MM.1S (cell line): Measurements from ENCODE around the gene SMAP1.

Experiments used
- DNase-seq: peaks from one replicate; pipeline ENCODE4 v3.0.0-alpha.2; 2015
- H2AFZ ChIP-seq: fragments of 300-600 bp; sonication (generic); 2 replicates; pipeline ENCODE4 v1.6.0; 2016; ENCODE audit warnings: antibody characterized with exemption, low read length
- H3F3A ChIP-seq: fragments of 300-600 bp; sonication (generic); 2 replicates; pipeline ENCODE4 v1.6.1; 2016; ENCODE audit warnings: mild to moderate bottlenecking, antibody characterized with exemption, low read length, moderate library complexity, mixed read lengths; ENCODE audit not compliant: insufficient read depth
- H3K27ac ChIP-seq: fragments of 300-600 bp; sonication (generic); 2 replicates; pipeline ENCODE4 v1.5.1; 2016; ENCODE audit warnings: mild to moderate bottlenecking, low read length
- H3K27me3 ChIP-seq: fragments of 300-600 bp; sonication (generic); replicated peaks from 2 replicates; pipeline ENCODE4 v1.6.0; 2016; ENCODE audit warnings: low read length; ENCODE audit not compliant: insufficient read depth
- H3K36me3 ChIP-seq: fragments of 300-600 bp; sonication (generic); replicated peaks from 2 replicates; pipeline ENCODE4 v1.6.1; 2016; ENCODE audit warnings: mild to moderate bottlenecking, low read length, mixed read lengths; ENCODE audit not compliant: insufficient read depth
- H3K4me1 ChIP-seq: fragments of 300-600 bp; sonication (generic); 2 replicates; pipeline ENCODE4 v1.6.1; 2016; ENCODE audit warnings: low read length, mixed read lengths
- H3K4me2 ChIP-seq: fragments of 300-600 bp; sonication (generic); 2 replicates; pipeline ENCODE4 v1.6.0; 2016; ENCODE audit warnings: low read depth, low read length
- H3K4me3 ChIP-seq: fragments of 300-600 bp; sonication (generic); 2 replicates; pipeline ENCODE4 v1.5.1; 2016; ENCODE audit warnings: low read length, mixed read lengths
- H3K79me2 ChIP-seq: fragments of 300-600 bp; sonication (generic); 2 replicates; pipeline ENCODE4 v1.6.1; 2016; ENCODE audit warnings: mixed run types, low read length, mixed read lengths
- H3K9ac ChIP-seq: fragments of 300-600 bp; sonication (generic); 2 replicates; pipeline ENCODE4 v1.6.1; 2016; ENCODE audit warnings: low read length, mixed read lengths
- H3K9me2 ChIP-seq: fragments of 300-600 bp; sonication (generic); replicated peaks from 2 replicates; pipeline ENCODE4 v1.6.1; 2016; ENCODE audit warnings: mild to moderate bottlenecking, low read length, mixed read lengths; ENCODE audit not compliant: insufficient read depth
- H3K9me3 ChIP-seq: fragments of 300-600 bp; sonication (generic); replicated peaks from 2 replicates; pipeline ENCODE4 v1.6.1; 2016; ENCODE audit warnings: mild to moderate bottlenecking, low read length, mixed read lengths; ENCODE audit not compliant: insufficient read depth
- H4K20me1 ChIP-seq: fragments of 300-600 bp; sonication (generic); 2 replicates; pipeline ENCODE4 v1.6.1; 2016; ENCODE audit warnings: mild to moderate bottlenecking, low read length, moderate library complexity, mixed read lengths; ENCODE audit not compliant: insufficient read depth
- CTCF ChIP-seq: fragments of 300-600 bp; sonication (generic); IDR thresholded peaks from 2 replicates; pipeline ENCODE4 v1.5.1; 2016; ENCODE audit warnings: antibody characterized with exemption, low read length, mixed read lengths
- EZH2 ChIP-seq: fragments of 300-600 bp; sonication (generic); optimal IDR thresholded peaks from 2 replicates; pipeline ENCODE3; 2017; ENCODE audit warnings: low read depth, mild to moderate bottlenecking, antibody characterized with exemption, low read length, mixed read lengths
- EZH2phosphoT487 ChIP-seq: fragments of 300-600 bp; sonication (generic); IDR thresholded peaks from 2 replicates; pipeline ENCODE4 v1.6.1; 2018; ENCODE audit warnings: antibody characterized with exemption, low read length

Gene SMAP1

GRCh38 chr6:70700922-70701876 is 33.5 kb downstream of the SMAP1 start:
- Histone ChIP-seq H3K9me2 (no peaks in the 10 kb centered on the region), H3K36me3 (no peaks in the 10 kb centered on the region), H3K79me2 (peaks cover 60% of the 10 kb centered on the region), H3K9me3 (no peaks in the 10 kb centered on the region), H3K9ac (no peak overlapping the region), H3K4me2 (no peak overlapping the region), H3K4me3 (no peak overlapping the region), H3K27ac (no peak overlapping the region), H2AFZ (no peak overlapping the region), H4K20me1 (no peaks in the 10 kb centered on the region), H3K4me1 (no peaks in the 10 kb centered on the region), H3K27me3 (no peaks in the 10 kb centered on the region), H3F3A (no peaks in the 10 kb centered on the region)
- DNase-seq, result no peak
- TF ChIP-seq EZH2phosphoT487 (no peak), EZH2 (no peak), CTCF (no peak)

DNA sequence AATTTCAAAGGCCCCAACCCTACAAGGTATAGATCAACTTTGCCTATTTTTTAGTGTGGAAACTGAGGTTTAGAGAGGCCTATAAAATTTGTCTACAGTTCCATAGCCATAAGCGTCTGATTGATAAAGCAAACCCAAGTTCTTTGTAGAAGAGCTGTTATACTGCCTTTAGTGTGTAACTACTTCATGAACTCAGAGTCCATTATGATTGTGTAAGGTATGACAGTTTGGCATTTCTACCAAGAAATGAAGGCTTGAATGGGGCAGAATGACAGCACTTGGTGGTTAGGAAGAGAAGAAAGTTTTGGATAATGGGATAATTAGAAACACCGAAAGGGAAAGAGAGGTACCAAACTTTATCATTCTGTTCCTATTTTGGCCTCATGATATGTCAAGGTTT is 38.1 kb downstream of the SMAP1 start:
- no peaks in the 10 kb centered on the region for H4K20me1 ChIP-seq
- H3K27ac ChIP-seq, result no peak overlapping the region
- no peak overlapping the region for H3K4me3 ChIP-seq
- H3K9ac ChIP-seq, result no peak overlapping the region
- no peaks in the 10 kb centered on the region for H3K9me2 ChIP-seq
- no peak for DNase-seq
- peaks cover 17% of the 10 kb centered on the region for H3K4me1 ChIP-seq
- no peaks in the 10 kb centered on the region for H3K27me3 ChIP-seq
- peaks cover 39% of the 10 kb centered on the region for H3K79me2 ChIP-seq
- no peak overlapping the region for H3K4me2 ChIP-seq
- H3F3A ChIP-seq, result no peaks in the 10 kb centered on the region; the same call in 1 of the 2 replicates
- H2AFZ ChIP-seq, result no peak overlapping the region
- H3K36me3 ChIP-seq, result no peaks in the 10 kb centered on the region
- H3K9me3 ChIP-seq, result no peaks in the 10 kb centered on the region
- TF ChIP-seq CTCF, result no peak
- TF ChIP-seq EZH2phosphoT487, result no peak
- TF ChIP-seq EZH2, result no peak

DNA sequence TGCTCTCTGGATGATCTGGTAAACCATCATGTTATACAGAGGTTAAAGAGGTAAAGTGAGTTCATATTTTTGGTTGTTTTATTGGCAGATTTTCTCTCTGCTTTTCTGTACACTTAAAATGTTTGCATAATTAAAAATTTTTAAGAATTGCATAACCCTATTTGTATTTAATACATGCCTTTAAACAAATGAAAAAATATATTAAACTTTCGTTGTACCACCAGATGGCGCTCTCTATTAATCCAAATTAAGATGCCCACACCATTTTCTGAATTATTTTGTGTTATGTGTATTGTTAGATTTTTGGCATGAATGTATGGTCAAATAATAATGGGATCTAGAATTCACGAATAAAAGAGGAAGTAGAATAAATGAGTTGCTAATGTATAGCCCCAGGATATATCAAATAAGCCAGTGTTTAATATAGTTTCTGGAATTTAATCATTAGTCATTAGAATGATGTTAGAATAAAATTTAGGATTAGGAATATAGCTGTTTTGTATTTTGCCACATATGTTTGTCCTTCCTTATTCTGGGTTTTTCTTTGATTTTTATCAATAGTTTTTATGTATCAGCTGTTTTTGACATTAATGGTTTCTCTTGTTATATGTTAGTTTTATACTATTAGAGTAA is 38.9 kb downstream of the SMAP1 start:
- TF ChIP-seq EZH2phosphoT487, result no peak
- TF ChIP-seq CTCF, result peak; percentile 61
- no peak overlapping the region for H3K9ac ChIP-seq
- DNase-seq, result peak; percentile 58
- H3K4me3 ChIP-seq, result no peak overlapping the region
- peaks cover 17% of the 10 kb centered on the region for H3K4me1 ChIP-seq
- H2AFZ ChIP-seq, result no peak overlapping the region
- no peak overlapping the region for H3K4me2 ChIP-seq
- H4K20me1 ChIP-seq, result no peaks in the 10 kb centered on the region
- H3K36me3 ChIP-seq, result no peaks in the 10 kb centered on the region
- H3K9me3 ChIP-seq, result no peaks in the 10 kb centered on the region
- H3K9me2 ChIP-seq, result no peaks in the 10 kb centered on the region
- no peaks in the 10 kb centered on the region for H3K27me3 ChIP-seq
- H3K27ac ChIP-seq, result no peak overlapping the region
- peaks cover 37% of the 10 kb centered on the region for H3K79me2 ChIP-seq
- H3F3A ChIP-seq, result no peaks in the 10 kb centered on the region; the same call in 1 of the 2 replicates
